Activated T-cell treated with anti-CD3 and anti-CD28 coated beads, Interleukin-2, amount 50 U/mL, for 72 hours (primary cell): ENCODE results near the gene ASB8. TPM values are rescaled to one million over a fixed set of nuclear protein-coding genes. Genes with fewer than 3 reads are reported as not detected.

Source experiments
- ATAC-seq, 2 donors: fragments of 150-1000 bp; cut with Tn5 transposase; replicated peaks in 1 of 2; 2 replicates each; pipeline ENCODE4 v1.10.0; 2021; ENCODE audit warnings: moderate library complexity in 2 of 2, mild to moderate bottlenecking in 1 of 2
- DNase-seq, 2 donors: peaks; one replicate each; pipeline ENCODE4 v3.0.0; 2021 to 2022; ENCODE audit warnings: mixed read lengths in 1 of 2
- H3K27ac Mint-ChIP-seq: one replicate; pipeline ENCODE4 v1.8.0; 2022; ENCODE audit warnings: mild to moderate bottlenecking, moderate library complexity, mixed read lengths
- H3K27me3 Mint-ChIP-seq: one replicate; pipeline ENCODE4 v1.8.0; 2022; ENCODE audit warnings: low read depth, mixed read lengths
- H3K36me3 Mint-ChIP-seq, 2 donors: one replicate each; pipeline ENCODE4 v1.8.0; 2022; ENCODE audit warnings: mixed read lengths in 2 of 2, mild to moderate bottlenecking in 1 of 2; ENCODE audit not compliant: insufficient read depth in 2 of 2
- H3K4me1 Mint-ChIP-seq: one replicate; pipeline ENCODE4 v1.8.0; 2022; ENCODE audit warnings: low read depth, mixed read lengths
- H3K4me3 Mint-ChIP-seq, 2 donors: one replicate each; pipeline ENCODE4 v1.8.0; 2022; ENCODE audit warnings: mild to moderate bottlenecking in 2 of 2, mixed read lengths in 2 of 2, moderate library complexity in 2 of 2
- H3K9me3 Mint-ChIP-seq, 2 donors: one replicate each; pipeline ENCODE4 v1.8.0; 2022; ENCODE audit warnings: mixed read lengths in 2 of 2
- total RNA-seq, 2 donors: library from RNA; stranded (reverse); gene quantifications; one replicate each; pipeline ENCODE4 v1.2.3, GENCODE V29; 2022

The ASB8 gene
- total RNA-seq = 10 to 100 TPM; 52.3 to 61.8 TPM

- ATAC-seq (peak; percentile 92 to 95), DNase-seq (peak; percentile 99)
- Mint-ChIP-seq H3K4me3 (peak within 1 kb of the TSS; percentile 94 to 96), H3K9me3 (no peaks in the 10 kb centered on the region), H3K36me3 (peaks cover 3 to 4% of the 10 kb centered on the region in 2 donors), H3K27me3 (no peaks in the 10 kb centered on the region), H3K4me1 (peaks cover 48% of the 10 kb centered on the region), H3K27ac (peak within 1 kb of the TSS; percentile 99)
Observed at GRCh38 chr12:48157018-48157888, at the start of gene ASB8. Gene ASB8 (minus strand): TSS chr12:48157515. CDS start chr12:48153496, 4,019 bp downstream.

GRCh38 chr12:48203192-48203591 lies 45.9 kb upstream of the ASB8 start, which contains the start of gene OR10AD1:
Gene OR10AD1 (minus strand): TSS chr12:48203292. CDS start chr12:48203292, 0 bp downstream.
- no peaks in the 10 kb centered on the region for H3K27me3 Mint-ChIP-seq

GRCh38 chr12:48202766-48203165 lies 45.5 kb upstream of the ASB8 start:
- Mint-ChIP-seq H3K27me3 (no peaks in the 10 kb centered on the region), H3K36me3 (peaks cover 27 to 52% of the 10 kb centered on the region in 2 donors), H3K9me3 (peaks cover 16 to 27% of the 10 kb centered on the region in 2 donors), H3K27ac (no peak overlapping the region), H3K4me3 (no peak overlapping the region), H3K4me1 (peaks cover 32% of the 10 kb centered on the region)
- DNase-seq (no peak), ATAC-seq (no peak)

More at GRCh38 chr12:48203192-48203591, 45.9 kb upstream of the ASB8 start, which contains the start of gene OR10AD1:
- DNase-seq (no peak), ATAC-seq (no peak)
- peaks cover 28 to 54% of the 10 kb centered on the region in 2 donors for H3K36me3 Mint-ChIP-seq
- peaks cover 32% of the 10 kb centered on the region for H3K4me1 Mint-ChIP-seq
- no peak within 1 kb of the TSS for H3K4me3 Mint-ChIP-seq
- peaks cover 18 to 27% of the 10 kb centered on the region in 2 donors for H3K9me3 Mint-ChIP-seq
- H3K27ac Mint-ChIP-seq = no peak within 1 kb of the TSS

GRCh38 chr12:48201516-48201915 lies 44.2 kb upstream of the ASB8 start:
- Mint-ChIP-seq H3K27me3 (no peaks in the 10 kb centered on the region), H3K36me3 (peaks cover 21 to 43% of the 10 kb centered on the region in 2 donors), H3K27ac (peak overlapping the region; percentile 52), H3K4me1 (peaks cover 40% of the 10 kb centered on the region), H3K9me3 (peaks cover 16 to 19% of the 10 kb centered on the region in 2 donors), H3K4me3 (peak overlapping the region in 1 of 2 donors; percentile 20)
- ATAC-seq (no peak), DNase-seq (no peak)

GRCh38 chr12:48201091-48201490 lies 43.8 kb upstream of the ASB8 start:
- no peak overlapping the region for H3K27ac Mint-ChIP-seq
- DNase-seq (no peak), ATAC-seq (no peak)
- H3K4me1 Mint-ChIP-seq = peaks cover 40% of the 10 kb centered on the region
- H3K27me3 Mint-ChIP-seq = no peaks in the 10 kb centered on the region
- peaks cover 16 to 19% of the 10 kb centered on the region in 2 donors for H3K9me3 Mint-ChIP-seq
- H3K4me3 Mint-ChIP-seq = peak overlapping the region in 1 of 2 donors; percentile 59
- H3K36me3 Mint-ChIP-seq = peaks cover 18 to 39% of the 10 kb centered on the region in 2 donors

GRCh38 chr12:48199774-48200221 lies 42.5 kb upstream of the ASB8 start:
- no peak for DNase-seq
- Mint-ChIP-seq H3K36me3 (peaks cover 18 to 35% of the 10 kb centered on the region in 2 donors), H3K4me3 (peak overlapping the region; percentile 89 to 95), H3K9me3 (peaks cover 16 to 19% of the 10 kb centered on the region in 2 donors), H3K27ac (peak overlapping the region; percentile 92), H3K4me1 (peaks cover 40% of the 10 kb centered on the region), H3K27me3 (peaks cover 4% of the 10 kb centered on the region)
- ATAC-seq = no peak

- ATAC-seq (no peak), DNase-seq (no peak)
- Mint-ChIP-seq H3K27me3 (peaks cover 11% of the 10 kb centered on the region), H3K36me3 (peaks cover 14 to 30% of the 10 kb centered on the region in 2 donors), H3K4me1 (peaks cover 40% of the 10 kb centered on the region), H3K27ac (peak overlapping the region; percentile 92), H3K9me3 (peaks cover 12 to 15% of the 10 kb centered on the region in 2 donors), H3K4me3 (peak overlapping the region; percentile 89 to 95)
Observed at GRCh38 chr12:48198985-48199384, 41.7 kb upstream of the ASB8 start.

- peaks cover 12 to 15% of the 10 kb centered on the region in 2 donors for H3K9me3 Mint-ChIP-seq
- DNase-seq (peak; percentile 36 to 48), ATAC-seq (peak; percentile 22)
- H3K27me3 Mint-ChIP-seq = peaks cover 13% of the 10 kb centered on the region
- H3K36me3 Mint-ChIP-seq = peaks cover 14 to 30% of the 10 kb centered on the region in 2 donors
- peak overlapping the region; percentile 89 to 95 for H3K4me3 Mint-ChIP-seq
- peaks cover 40% of the 10 kb centered on the region for H3K4me1 Mint-ChIP-seq
- peak overlapping the region; percentile 92 for H3K27ac Mint-ChIP-seq
Observed at GRCh38 chr12:48198672-48198971, 41.3 kb upstream of the ASB8 start.

GRCh38 chr12:48197971-48198671 lies 40.8 kb upstream of the ASB8 start:
- H3K4me3 Mint-ChIP-seq = peak overlapping the region; percentile 89 to 95
- peaks cover 40% of the 10 kb centered on the region for H3K4me1 Mint-ChIP-seq
- H3K27ac Mint-ChIP-seq = peak overlapping the region; percentile 92
- H3K27me3 Mint-ChIP-seq = peaks cover 18% of the 10 kb centered on the region
- peak; percentile 94 to 96 for DNase-seq
- peaks cover 11% of the 10 kb centered on the region in 2 donors for H3K9me3 Mint-ChIP-seq
- peak; percentile 100 for ATAC-seq
- H3K36me3 Mint-ChIP-seq = peaks cover 14 to 30% of the 10 kb centered on the region in 2 donors

- peaks cover 6 to 10% of the 10 kb centered on the region in 2 donors for H3K9me3 Mint-ChIP-seq
- peak in 1 of 2 donors; percentile 18 for DNase-seq
- peaks cover 8 to 24% of the 10 kb centered on the region in 2 donors for H3K36me3 Mint-ChIP-seq
- H3K4me3 Mint-ChIP-seq = peak overlapping the region; percentile 89 to 95
- H3K27ac Mint-ChIP-seq = peak overlapping the region; percentile 92
- peaks cover 18% of the 10 kb centered on the region for H3K27me3 Mint-ChIP-seq
- ATAC-seq = peak; percentile 19 to 26
- H3K4me1 Mint-ChIP-seq = peaks cover 40% of the 10 kb centered on the region
Observed at GRCh38 chr12:48197549-48197970, 40.2 kb upstream of the ASB8 start.

GRCh38 chr12:48194799-48195201 lies 37.5 kb upstream of the ASB8 start:
- Mint-ChIP-seq H3K27me3 (peaks cover 27% of the 10 kb centered on the region), H3K36me3 (peaks cover 0 to 3% of the 10 kb centered on the region in 2 donors), H3K9me3 (no peaks in the 10 kb centered on the region), H3K27ac (no peak overlapping the region), H3K4me1 (peaks cover 15% of the 10 kb centered on the region), H3K4me3 (no peak overlapping the region)
- ATAC-seq (no peak), DNase-seq (no peak)

- Mint-ChIP-seq H3K4me1 (peaks cover 8% of the 10 kb centered on the region), H3K27me3 (peaks cover 27% of the 10 kb centered on the region), H3K27ac (no peak overlapping the region), H3K36me3 (peaks cover 0 to 3% of the 10 kb centered on the region in 2 donors), H3K9me3 (no peaks in the 10 kb centered on the region), H3K4me3 (no peak overlapping the region)
- no peak for DNase-seq
- ATAC-seq = no peak
Observed at GRCh38 chr12:48193623-48194022, 36.3 kb upstream of the ASB8 start.

GRCh38 chr12:48192861-48193260 lies 35.5 kb upstream of the ASB8 start:
- peaks cover 8% of the 10 kb centered on the region for H3K4me1 Mint-ChIP-seq
- no peaks in the 10 kb centered on the region for H3K9me3 Mint-ChIP-seq
- no peak overlapping the region for H3K4me3 Mint-ChIP-seq
- no peaks in the 10 kb centered on the region for H3K36me3 Mint-ChIP-seq
- no peak for DNase-seq
- peaks cover 27% of the 10 kb centered on the region for H3K27me3 Mint-ChIP-seq
- H3K27ac Mint-ChIP-seq = no peak overlapping the region
- no peak for ATAC-seq
